Astrocyte (in vitro differentiated cells and primary cell): ENCODE results near the gene IGF1R. TPM values are rescaled to one million over a fixed set of nuclear protein-coding genes. Genes with fewer than 3 reads are reported as not detected.

ENCODE experiments used
- DNase-seq: peaks from one replicate; pipeline ENCODE4 v3.0.0-alpha.2; 2010; ENCODE audit warnings: low read depth
- FAIRE-seq: peaks from 2 replicates; lab custom pipeline; 2011; peaks lifted over from hg19 to GRCh38; lab: Jason Lieb, UNC
- H2AFZ ChIP-seq: 2 replicates; pipeline ENCODE4 v1.6.0; 2012; ENCODE audit warnings: low read depth, low read length, inconsistent platforms
- H3K27ac ChIP-seq: 2 replicates; pipeline ENCODE4 v1.5.1; 2011; ENCODE audit warnings: low read depth, low read length, inconsistent platforms
- H3K27me3 ChIP-seq: 2 replicates; pipeline ENCODE4 v1.6.0; 2011; ENCODE audit warnings: low read length, inconsistent platforms; ENCODE audit not compliant: insufficient read depth
- H3K36me3 ChIP-seq: 2 replicates; pipeline ENCODE4 v1.5.1; 2011; ENCODE audit warnings: low read length, inconsistent platforms; ENCODE audit not compliant: insufficient read depth
- H3K4me1 ChIP-seq: 2 replicates; pipeline ENCODE4 v1.5.1; 2011; ENCODE audit warnings: low read length, inconsistent platforms; ENCODE audit not compliant: insufficient read depth
- H3K4me2 ChIP-seq: 2 replicates; pipeline ENCODE4 v1.6.0; 2012; ENCODE audit warnings: low read length, inconsistent platforms
- H3K4me3 ChIP-seq: 2 replicates; pipeline ENCODE4 v1.5.1; 2011; ENCODE audit warnings: low read depth, mild to moderate bottlenecking, low read length, inconsistent platforms; ENCODE audit not compliant: insufficient read depth
- H3K79me2 ChIP-seq: 2 replicates; pipeline ENCODE4 v1.6.0; 2012; ENCODE audit warnings: mild to moderate bottlenecking, low read length, inconsistent platforms; ENCODE audit not compliant: insufficient read depth
- H3K9ac ChIP-seq: 2 replicates; pipeline ENCODE4 v1.6.0; 2012; ENCODE audit warnings: mild to moderate bottlenecking, low read length, inconsistent platforms
- H3K9me3 ChIP-seq: 2 replicates; pipeline ENCODE4 v1.5.1; 2012; ENCODE audit warnings: low read depth, mild to moderate bottlenecking, low read length, inconsistent platforms; ENCODE audit not compliant: insufficient read depth
- H4K20me1 ChIP-seq: 2 replicates; pipeline ENCODE4 v1.6.0; 2012; ENCODE audit warnings: low read length, inconsistent platforms; ENCODE audit not compliant: insufficient read depth
- H3K27ac Mint-ChIP-seq: one replicate; pipeline ENCODE4 v1.8.0; 2021; ENCODE audit warnings: mild to moderate bottlenecking, mixed read lengths; ENCODE audit not compliant: unreplicated experiment
- H3K27me3 Mint-ChIP-seq: one replicate; pipeline ENCODE4 v1.8.0; 2021; ENCODE audit warnings: low read depth, mixed read lengths; ENCODE audit not compliant: unreplicated experiment
- H3K36me3 Mint-ChIP-seq: one replicate; pipeline ENCODE4 v1.8.0; 2021; ENCODE audit warnings: low read depth, mixed read lengths; ENCODE audit not compliant: unreplicated experiment
- H3K4me1 Mint-ChIP-seq: one replicate; pipeline ENCODE4 v1.8.0; 2021; ENCODE audit warnings: low read depth, mixed read lengths; ENCODE audit not compliant: unreplicated experiment
- H3K4me3 Mint-ChIP-seq: one replicate; pipeline ENCODE4 v1.8.0; 2021; ENCODE audit warnings: mild to moderate bottlenecking, moderate library complexity, mixed read lengths; ENCODE audit not compliant: unreplicated experiment
- H3K9me3 Mint-ChIP-seq: one replicate; pipeline ENCODE4 v1.8.0; 2021; ENCODE audit warnings: mild to moderate bottlenecking, mixed read lengths; ENCODE audit not compliant: unreplicated experiment
- EZH2 ChIP-seq: IDR thresholded peaks from 2 replicates; pipeline ENCODE4 v1.6.1; 2012; ENCODE audit warnings: mild to moderate bottlenecking, low read length, inconsistent platforms; ENCODE audit not compliant: insufficient read depth
- total RNA-seq: library from RNA; stranded (reverse); gene quantifications from 2 replicates; pipeline ENCODE4 v1.2.1, GENCODE V29; 2021
- TF ChIP-seq, protein P1 (sequence below): IDR thresholded peaks from 2 replicates; pipeline ENCODE4 v1.5.1; 2011; ENCODE audit warnings: low read depth, mild to moderate bottlenecking, inconsistent platforms, low read length, moderate library complexity; ENCODE audit not compliant: insufficient read depth

The IGF1R gene
- total RNA-seq, 1 donor from 2014 or later: 270 TPM

DNA sequence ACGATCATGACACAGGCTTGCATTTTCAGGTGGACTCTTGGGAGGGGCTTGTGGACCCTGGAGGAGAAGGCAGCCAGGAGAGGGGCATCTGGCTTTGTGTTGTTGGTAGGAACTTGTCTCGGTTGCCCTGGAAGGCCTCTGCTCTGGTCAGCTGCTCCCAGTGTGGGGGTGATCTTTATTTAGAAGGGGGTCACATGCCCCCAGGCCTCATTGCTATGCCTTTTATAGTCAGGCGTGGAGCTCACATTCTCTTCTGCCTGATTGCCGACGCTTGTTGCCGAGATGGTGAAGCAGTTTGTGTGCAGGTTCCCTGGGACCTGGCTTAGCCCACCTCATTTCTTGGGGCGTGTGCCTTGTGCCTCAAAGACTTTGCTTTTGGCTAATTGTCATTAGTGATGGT, 66.6 kb downstream of the IGF1R start:
- peaks cover 100% of the 10 kb centered on the region for H3K79me2 ChIP-seq
- Mint-ChIP-seq H3K27me3 (no peaks in the 10 kb centered on the region), H3K4me1 (peaks cover 68% of the 10 kb centered on the region), H3K36me3 (peaks cover 21% of the 10 kb centered on the region), H3K4me3 (no peak overlapping the region), H3K9me3 (peaks cover 2% of the 10 kb centered on the region), H3K27ac (no peak overlapping the region)
- peaks cover 98% of the 10 kb centered on the region for H4K20me1 ChIP-seq
- TF ChIP-seq EZH2: no peak
- TF ChIP-seq, protein P1, sequence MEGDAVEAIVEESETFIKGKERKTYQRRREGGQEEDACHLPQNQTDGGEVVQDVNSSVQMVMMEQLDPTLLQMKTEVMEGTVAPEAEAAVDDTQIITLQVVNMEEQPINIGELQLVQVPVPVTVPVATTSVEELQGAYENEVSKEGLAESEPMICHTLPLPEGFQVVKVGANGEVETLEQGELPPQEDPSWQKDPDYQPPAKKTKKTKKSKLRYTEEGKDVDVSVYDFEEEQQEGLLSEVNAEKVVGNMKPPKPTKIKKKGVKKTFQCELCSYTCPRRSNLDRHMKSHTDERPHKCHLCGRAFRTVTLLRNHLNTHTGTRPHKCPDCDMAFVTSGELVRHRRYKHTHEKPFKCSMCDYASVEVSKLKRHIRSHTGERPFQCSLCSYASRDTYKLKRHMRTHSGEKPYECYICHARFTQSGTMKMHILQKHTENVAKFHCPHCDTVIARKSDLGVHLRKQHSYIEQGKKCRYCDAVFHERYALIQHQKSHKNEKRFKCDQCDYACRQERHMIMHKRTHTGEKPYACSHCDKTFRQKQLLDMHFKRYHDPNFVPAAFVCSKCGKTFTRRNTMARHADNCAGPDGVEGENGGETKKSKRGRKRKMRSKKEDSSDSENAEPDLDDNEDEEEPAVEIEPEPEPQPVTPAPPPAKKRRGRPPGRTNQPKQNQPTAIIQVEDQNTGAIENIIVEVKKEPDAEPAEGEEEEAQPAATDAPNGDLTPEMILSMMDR: no peak
- no peak overlapping the region for H2AFZ ChIP-seq
- no peaks in the 10 kb centered on the region for H3K27me3 ChIP-seq
- H3K27ac ChIP-seq: no peak overlapping the region
- peaks cover 3% of the 10 kb centered on the region for H3K36me3 ChIP-seq
- no peaks in the 10 kb centered on the region for H3K9me3 ChIP-seq
- H3K4me3 ChIP-seq: no peak overlapping the region
- DNase-seq (no peak), FAIRE-seq (no peak)
- peaks cover 21% of the 10 kb centered on the region for H3K4me1 ChIP-seq
- no peak overlapping the region for H3K4me2 ChIP-seq
- H3K9ac ChIP-seq: no peak overlapping the region

- Mint-ChIP-seq H3K27ac (no peak overlapping the region), H3K27me3 (no peaks in the 10 kb centered on the region), H3K4me3 (no peak overlapping the region), H3K9me3 (peaks cover 2% of the 10 kb centered on the region), H3K4me1 (peaks cover 73% of the 10 kb centered on the region), H3K36me3 (peaks cover 21% of the 10 kb centered on the region)
- Histone ChIP-seq H3K4me2 (no peak overlapping the region), H3K4me1 (peaks cover 23% of the 10 kb centered on the region), H3K27ac (no peak overlapping the region), H3K9me3 (no peaks in the 10 kb centered on the region), H3K4me3 (no peak overlapping the region), H3K9ac (no peak overlapping the region), H3K79me2 (peaks cover 100% of the 10 kb centered on the region), H2AFZ (no peak overlapping the region), H3K27me3 (no peaks in the 10 kb centered on the region), H3K36me3 (peaks cover 3% of the 10 kb centered on the region), H4K20me1 (peaks cover 98% of the 10 kb centered on the region)
- DNase-seq (no peak), FAIRE-seq (no peak)
- TF ChIP-seq, protein P1: no peak
- TF ChIP-seq EZH2: no peak
Measured at GRCh38 chr15:98715401-98715800, 67.1 kb downstream of the IGF1R start.

DNA sequence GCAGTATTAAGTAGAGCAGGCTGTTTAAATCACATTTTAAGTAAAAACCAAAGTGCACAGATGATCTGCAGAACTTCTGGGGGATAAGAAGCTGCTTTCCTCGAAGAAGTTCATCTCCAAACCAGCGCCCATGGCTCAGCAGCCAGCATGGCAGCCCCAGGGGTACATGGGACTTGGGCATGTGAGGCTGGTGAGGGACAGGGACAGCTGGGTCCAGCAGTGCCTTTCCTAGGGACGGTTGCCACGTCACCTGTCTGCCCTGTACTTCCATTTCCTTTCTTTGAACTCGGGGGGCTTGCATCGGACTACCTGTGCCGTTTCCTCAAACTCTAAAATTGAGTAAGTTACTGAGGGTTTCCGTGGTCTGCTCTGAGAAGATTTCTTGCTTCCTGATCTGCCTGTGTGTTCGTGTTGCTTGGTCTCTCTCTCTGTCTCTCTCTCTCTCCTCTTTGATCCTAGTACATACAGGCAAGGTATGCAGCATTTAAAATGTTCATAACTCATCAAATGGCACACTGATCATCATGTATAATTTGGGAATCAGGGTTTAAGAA, 67.6 kb downstream of the IGF1R start:
- DNase-seq (no peak), FAIRE-seq (no peak)
- Histone ChIP-seq H3K36me3 (peaks cover 3% of the 10 kb centered on the region), H3K79me2 (peaks cover 100% of the 10 kb centered on the region), H3K4me2 (no peak overlapping the region), H3K27ac (no peak overlapping the region), H3K27me3 (no peaks in the 10 kb centered on the region), H3K4me3 (no peak overlapping the region), H3K9ac (no peak overlapping the region), H2AFZ (no peak overlapping the region), H4K20me1 (peaks cover 99% of the 10 kb centered on the region), H3K4me1 (peaks cover 24% of the 10 kb centered on the region), H3K9me3 (no peaks in the 10 kb centered on the region)
- no peaks in the 10 kb centered on the region for H3K27me3 Mint-ChIP-seq
- peaks cover 2% of the 10 kb centered on the region for H3K9me3 Mint-ChIP-seq
- no peak overlapping the region for H3K4me3 Mint-ChIP-seq
- TF ChIP-seq, protein P1: no peak
- TF ChIP-seq EZH2: no peak
- no peak overlapping the region for H3K27ac Mint-ChIP-seq
- H3K4me1 Mint-ChIP-seq: peaks cover 76% of the 10 kb centered on the region
- H3K36me3 Mint-ChIP-seq: peaks cover 25% of the 10 kb centered on the region
